Erythroblast (primary cell): Measurements from ENCODE around the gene NDEL1.

ENCODE experiments used
- GATA1 ChIP-seq: IDR thresholded peaks from 2 replicates; pipeline ENCODE4 v1.6.1; 2011; ENCODE audit warnings: low read depth, mild to moderate bottlenecking, control low read depth, low read length, moderate library complexity
- POLR2A ChIP-seq: IDR thresholded peaks from 2 replicates; pipeline ENCODE4 v1.6.1; 2011; ENCODE audit warnings: mild to moderate bottlenecking, low read length

GRCh38 chr17:8481089-8481488 lies 45.4 kb downstream of the NDEL1 start:
- TF ChIP-seq POLR2A (no peak), GATA1 (no peak)
